Tongue (tissue), 2 donors: ENCODE data around the gene ULK1. TPM values are rescaled to one million over a fixed set of nuclear protein-coding genes. Genes with fewer than 3 reads are reported as not detected.

Experiments used
- DNase-seq: peaks from one replicate; pipeline ENCODE4 v3.0.0-alpha.2; 2015
- total RNA-seq: library from RNA; depleted of rRNA; stranded (reverse); fragments of >200 nt; gene quantifications from one replicate; pipeline ENCODE4 v1.2.3, GENCODE V29; 2014

Gene ULK1
- total RNA-seq, 1 donor from 2014 or later, result 15.6 TPM

DNA sequence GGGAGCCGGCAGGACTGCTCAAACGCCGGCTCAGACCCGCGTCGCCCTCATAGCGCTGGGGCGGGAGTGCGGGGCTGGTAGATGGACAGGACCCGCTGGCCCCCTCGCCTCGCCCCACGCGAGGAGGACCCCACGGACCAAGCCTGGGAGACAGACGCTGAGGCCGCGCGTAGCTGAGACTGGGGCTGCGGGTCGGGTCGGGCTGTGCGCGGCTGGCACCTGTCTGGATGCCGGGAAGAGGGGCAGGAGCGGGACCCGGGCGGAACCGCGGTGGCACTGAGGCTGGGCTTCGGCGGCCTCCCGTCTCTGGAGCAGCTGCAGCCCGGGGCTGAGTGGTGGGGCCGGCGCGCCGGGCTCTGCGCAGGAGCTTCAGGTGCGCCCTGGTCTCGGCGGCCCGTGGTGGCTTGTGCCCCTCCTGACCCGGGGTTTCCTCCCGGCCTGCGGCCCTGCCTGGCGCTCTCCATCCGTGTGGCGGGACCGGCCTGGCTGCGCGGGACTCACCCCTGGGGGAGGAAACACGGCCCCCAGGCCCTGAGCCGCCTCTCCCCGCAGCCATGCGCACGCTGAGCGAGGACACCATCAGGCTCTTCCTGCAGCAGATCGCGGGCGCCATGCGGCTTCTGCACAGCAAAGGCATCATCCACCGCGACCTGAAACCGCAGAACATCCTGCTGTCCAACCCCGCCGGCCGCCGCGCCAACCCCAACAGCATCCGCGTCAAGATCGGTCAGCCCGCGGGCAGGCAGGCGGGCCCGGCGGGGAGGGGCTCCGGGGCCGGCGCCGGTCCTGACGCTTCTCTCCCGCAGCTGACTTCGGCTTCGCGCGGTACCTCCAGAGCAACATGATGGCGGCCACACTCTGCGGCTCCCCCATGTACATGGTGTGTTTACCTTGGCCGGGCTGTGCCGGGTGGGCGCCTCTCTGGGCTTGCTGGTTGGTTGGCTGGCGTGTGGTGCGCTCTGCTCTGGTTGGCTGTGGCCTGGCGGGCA lies 14.0 kb downstream of the ULK1 start:
- DNase-seq, result no peak

DNA sequence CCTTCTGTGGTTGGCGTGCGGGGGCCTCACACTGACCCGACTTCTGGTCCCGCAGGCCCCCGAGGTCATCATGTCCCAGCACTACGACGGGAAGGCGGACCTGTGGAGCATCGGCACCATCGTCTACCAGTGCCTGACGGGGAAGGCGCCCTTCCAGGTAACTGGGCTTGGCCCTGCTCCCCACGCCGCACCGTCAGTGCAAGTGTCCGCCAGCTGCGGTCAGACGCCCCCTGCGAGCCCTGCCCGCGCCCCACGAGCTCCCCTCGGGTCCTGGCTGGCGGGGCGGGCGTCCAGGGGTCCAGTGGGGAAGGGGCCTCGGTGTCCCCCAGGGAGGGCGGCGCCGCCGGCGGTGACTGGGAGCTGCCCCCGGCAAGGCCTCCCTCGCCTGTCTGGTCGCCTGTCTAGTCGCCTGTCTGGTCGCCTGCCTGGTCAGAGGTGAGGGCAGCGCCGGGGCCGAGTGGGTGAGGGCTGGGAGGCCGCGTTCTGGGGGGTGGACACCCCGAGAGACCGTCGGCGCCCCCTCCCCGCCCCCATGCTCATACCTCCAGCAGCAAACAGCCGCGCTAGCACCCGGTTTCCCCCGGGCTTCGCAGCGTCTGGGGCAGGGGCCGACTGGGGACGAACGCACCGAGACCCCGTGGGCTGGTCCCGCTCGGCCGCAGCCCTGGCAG lies 14.8 kb downstream of the ULK1 start:
- DNase-seq, result no peak

DNA sequence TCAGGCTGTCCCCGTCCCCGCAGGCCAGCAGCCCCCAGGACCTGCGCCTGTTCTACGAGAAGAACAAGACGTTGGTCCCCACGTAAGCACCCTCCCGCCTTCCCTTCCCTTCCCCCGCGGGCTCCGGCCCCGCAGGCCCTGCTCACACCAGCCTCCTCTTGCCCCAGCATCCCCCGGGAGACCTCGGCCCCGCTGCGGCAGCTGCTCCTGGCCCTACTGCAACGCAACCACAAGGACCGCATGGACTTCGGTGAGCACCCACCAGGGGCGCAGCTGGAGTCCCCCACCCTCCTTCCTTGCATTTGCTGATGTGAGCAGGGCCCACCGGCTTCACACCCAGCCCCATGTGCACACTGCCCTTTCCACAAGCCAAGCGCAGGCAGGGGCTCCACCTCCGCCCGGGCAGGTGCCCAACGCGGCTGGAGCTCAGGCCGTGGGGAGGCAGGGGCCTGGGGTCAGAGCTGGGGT lies 15.4 kb downstream of the ULK1 start:
- DNase-seq, result no peak

DNA sequence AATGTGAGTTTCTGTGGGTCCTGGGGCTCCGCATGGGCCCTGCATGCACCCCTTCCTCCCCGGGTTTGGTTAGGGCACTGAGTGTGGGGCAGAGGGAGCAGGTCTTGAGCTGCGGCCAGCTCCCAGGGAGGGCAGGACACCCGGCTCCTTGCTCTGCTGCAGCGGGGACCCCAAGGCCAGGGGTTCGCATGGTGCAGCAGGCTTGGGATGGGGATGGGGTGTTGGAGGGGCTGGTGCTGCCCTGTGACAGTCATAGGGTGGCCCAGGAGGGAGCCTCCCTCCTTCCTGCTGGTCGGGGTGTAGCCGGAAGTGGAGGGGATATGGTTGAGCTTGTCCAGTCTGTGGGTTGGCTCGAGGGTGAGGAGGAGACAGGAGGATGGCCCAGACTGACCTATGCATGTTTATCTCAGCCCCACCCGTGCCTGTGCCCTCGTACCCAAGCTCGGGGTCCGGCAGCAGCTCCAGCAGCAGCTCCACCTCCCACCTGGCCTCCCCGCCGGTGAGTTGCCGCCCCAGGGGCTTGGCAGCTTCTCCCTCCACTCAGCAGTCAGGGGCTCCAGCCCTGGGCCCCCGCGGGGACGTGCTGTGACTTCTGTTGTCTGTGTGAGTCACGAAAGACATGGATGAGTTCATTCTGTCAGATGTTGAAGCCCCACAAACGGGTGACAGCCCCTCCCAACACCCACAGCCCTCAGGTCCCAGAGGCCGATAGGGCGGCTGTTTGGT lies 16.0 kb downstream of the ULK1 start:
- DNase-seq, result no peak

DNA sequence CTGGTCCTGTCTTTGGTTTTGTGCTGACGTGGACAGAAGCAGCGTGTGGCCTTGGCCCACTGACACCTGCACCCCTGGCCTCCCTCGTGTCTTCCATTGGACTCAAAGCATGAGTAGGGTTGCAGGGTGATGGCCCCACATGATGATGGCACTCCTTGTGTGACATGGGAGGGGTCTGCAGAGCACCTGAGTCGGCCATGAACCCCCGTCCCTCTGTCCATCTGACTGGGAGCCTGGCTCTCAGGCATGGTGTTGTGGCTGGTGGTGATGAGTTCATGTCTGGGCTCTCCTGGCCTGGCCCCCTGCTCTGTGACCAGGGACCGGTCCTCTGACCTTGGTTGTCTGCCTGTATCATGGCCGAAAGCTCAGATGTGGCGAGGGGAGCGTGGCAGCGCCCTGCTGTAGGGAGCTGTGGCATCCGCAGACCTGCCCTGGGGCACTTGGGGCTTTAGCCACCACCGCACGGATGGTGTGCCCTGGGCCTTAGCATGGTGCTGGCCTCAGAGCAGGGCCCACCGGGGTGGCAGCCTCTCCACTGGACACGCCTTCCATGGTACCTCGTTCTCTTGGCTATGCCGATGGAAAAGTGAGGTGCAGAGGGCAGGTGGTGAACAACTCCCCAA lies 16.7 kb downstream of the ULK1 start:
- no peak for DNase-seq

DNA sequence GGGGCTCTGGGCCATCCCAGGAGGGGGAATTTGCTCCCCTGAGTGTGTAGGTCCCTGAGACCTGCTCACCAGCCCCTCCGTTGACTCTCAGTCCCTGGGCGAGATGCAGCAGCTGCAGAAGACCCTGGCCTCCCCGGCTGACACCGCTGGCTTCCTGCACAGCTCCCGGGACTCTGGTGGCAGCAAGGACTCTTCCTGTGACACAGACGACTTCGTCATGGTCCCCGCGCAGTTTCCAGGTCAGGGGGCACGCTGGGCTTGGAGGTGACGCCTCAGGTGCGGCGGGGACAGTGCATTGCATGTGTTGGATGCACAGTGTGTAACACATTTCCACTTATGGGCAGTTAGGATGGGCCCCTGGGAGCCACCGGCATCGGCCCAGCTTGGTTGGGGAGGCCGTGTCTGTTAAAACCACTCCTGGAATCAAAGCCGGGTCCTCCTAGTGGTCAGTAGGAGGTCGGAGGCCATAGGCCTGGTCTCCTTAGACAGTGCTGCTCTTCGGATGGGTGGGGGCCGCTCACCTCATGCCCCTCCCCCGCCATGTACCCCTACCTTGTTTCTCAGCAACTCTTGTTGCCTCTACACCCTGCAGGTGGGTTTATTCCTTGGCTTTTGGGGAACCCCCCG lies 17.5 kb downstream of the ULK1 start:
- no peak for DNase-seq

DNA sequence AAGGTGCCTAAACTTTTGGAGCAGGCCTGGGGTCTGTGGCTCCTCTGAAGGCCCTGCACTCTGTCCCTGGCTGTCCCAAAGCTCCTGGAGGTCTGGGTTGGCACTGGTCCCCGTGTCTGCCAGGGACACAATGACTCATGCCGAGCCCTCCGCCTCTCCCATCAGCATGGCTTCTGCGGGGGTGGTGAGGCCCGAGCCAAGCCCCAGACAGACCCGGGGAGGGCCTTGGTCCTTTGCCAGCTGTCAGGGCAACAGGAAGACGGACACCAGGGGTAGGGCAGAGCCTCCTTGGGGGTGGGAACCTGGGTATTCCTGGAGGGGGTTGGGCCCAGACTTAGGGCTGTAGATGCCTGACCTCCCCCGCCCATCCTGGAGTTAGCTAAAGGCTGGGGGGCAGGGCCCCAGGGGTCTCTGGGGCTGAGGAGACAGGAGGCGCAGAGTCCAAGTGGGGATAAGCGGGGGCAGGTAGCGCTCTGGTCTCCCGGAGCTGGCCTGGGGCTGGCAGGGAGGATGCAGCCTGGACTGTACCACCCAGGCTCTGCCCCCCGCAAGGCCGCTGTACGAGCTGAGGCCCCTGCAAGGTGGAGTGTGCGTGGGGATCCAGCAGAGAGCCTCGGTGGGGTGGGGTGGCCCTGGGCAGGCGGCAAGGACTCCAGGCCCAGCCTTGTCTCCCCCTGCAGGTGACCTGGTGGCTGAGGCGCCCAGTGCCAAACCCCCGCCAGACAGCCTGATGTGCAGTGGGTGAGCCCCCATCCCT lies 18.3 kb downstream of the ULK1 start:
- no peak for DNase-seq

DNA sequence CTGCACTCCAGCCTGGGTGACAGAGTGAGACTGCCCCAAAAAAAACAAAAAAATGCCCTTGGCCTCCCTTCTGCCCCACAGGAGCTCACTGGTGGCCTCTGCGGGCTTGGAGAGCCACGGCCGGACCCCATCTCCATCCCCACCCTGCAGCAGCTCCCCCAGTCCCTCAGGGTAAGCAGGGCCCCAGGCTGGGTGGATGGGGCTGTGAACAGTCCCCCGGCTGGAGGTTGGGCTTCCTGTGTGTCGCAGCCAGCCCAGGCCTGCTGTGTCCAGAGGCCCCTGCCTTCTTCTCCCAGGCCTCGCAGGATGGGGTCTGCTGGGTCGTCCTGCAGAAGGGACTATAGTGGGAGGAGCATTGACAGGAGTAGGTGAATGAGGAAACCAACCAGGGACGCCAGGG lies 19.2 kb downstream of the ULK1 start:
- DNase-seq, result no peak

DNA sequence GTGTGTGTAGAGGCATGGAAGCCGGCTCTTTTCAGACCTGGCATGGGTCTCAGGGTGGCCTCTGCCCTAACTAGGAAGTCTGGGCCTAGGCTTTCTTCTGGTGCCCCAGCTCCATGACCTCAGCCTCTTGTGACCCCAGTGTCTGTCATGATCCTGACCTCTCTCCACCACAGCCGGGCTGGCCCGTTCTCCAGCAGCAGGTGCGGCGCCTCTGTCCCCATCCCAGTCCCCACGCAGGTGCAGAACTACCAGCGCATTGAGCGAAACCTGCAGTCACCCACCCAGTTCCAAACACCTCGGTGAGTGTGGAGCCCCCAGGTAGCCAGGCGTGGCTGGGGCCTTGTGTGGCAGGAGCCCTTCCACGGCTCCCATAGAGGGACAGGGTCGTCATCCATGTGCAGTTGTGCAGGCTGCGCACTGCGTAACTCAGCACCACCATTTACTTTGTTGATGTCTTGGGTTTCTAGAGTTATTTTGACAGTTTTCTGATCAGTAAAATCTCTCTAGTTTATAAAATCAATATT lies 19.8 kb downstream of the ULK1 start:
- no peak for DNase-seq

DNA sequence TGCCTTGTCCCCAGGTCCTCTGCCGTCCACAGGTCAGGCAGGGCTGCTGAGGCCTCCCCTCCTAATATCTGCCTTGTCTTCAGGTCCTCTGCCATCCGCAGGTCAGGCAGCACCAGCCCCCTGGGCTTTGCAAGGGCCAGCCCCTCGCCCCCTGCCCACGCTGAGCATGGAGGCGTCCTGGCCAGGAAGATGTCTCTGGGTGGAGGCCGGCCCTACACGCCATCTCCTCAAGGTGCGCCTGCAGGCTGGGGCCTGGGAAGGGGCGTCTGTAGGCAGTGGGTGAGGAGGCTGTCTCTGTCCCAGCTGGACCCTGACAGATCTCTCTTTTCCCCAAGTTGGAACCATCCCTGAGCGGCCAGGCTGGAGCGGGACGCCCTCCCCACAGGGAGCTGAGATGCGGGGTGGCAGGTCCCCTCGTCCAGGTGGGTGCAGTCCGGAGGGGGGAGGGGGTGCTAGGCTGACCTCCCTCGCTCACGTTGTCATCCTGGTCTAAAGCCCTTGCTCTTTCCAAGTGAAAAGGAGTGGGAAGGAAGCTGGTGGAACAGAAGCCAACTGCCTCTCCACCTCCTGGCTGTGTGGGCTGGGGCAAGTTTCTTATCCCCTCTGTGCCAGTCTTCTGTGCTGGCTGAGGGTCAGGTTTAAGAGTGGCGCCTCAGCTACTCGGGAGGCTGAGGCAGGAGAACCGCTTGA lies 20.7 kb downstream of the ULK1 start:
- DNase-seq, result no peak

DNA sequence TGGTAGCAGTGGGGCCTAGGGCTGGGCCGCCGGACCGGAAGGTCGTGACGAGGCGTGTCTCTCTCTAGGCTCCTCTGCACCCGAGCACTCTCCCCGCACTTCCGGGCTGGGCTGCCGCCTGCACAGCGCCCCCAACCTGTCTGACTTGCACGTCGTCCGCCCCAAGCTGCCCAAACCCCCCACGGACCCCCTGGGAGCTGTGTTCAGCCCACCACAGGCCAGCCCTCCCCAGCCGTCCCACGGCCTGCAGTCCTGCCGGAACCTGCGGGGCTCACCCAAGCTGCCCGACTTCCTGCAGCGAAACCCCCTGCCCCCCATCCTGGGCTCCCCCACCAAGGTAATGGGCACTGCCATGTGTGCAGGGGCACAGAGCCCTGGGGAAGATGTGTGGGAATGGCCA lies 21.4 kb downstream of the ULK1 start:
- no peak for DNase-seq

DNA sequence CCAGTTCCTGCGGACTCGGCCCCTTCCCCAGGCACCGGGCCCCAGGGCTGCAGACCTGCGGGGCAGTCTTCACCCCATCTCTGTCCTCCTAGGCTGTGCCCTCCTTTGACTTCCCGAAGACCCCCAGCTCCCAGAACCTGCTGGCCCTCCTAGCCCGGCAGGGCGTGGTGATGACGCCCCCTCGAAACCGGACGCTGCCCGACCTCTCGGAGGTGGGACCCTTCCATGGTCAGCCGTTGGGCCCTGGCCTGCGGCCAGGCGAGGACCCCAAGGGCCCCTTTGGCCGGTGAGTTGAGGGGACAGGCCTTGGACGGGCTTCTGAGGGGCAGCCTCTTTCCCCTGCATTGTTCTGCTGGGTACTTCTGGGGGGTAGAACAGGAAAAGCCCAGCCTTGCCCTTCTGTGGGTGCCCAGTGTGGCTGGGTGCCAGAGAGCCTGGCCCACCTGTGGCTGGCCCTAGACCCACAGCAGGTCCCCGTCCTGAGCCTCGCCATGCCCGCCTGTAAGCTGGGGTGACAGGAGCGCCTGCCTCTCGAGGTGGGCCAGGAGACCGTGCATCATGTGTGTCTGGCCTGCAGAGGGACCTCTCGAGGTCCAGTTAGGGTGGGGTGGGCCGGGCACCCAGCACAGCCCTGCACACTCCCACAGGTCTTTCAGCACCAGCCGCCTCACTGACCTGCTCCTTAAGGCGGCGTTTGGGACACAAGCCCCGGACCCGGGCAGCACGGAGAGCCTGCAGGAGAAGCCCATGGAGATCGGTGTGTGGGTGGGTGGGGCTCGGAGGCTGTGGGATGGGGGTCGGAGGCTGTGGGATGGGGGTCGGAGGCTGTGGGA lies 22.1 kb downstream of the ULK1 start:
- DNase-seq, result no peak

DNA sequence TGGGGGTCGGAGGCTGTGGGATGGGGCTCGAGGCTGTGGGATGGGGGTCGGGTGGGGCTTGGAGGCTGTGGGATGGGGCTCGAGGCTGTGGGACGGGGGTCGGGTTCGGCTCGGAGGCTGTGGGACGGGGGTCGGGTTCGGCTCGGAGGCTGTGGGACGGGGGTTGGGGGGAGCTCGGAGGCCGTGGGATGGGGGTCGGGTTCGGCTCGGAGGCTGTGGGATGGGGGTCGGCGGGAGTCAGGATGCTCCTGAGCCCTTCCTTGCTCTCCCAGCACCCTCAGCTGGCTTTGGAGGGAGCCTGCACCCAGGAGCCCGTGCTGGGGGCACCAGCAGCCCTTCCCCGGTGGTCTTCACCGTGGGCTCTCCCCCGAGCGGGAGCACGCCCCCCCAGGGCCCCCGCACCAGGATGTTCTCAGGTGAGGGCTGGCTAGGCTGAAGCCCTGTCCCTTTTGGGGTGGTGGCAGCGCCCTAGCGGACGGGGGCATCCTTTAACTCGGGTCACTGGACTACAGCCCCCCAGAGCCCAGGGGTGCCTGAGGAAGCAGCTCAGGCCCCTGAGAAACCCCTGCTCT lies 22.8 kb downstream of the ULK1 start:
- DNase-seq, result no peak

DNA sequence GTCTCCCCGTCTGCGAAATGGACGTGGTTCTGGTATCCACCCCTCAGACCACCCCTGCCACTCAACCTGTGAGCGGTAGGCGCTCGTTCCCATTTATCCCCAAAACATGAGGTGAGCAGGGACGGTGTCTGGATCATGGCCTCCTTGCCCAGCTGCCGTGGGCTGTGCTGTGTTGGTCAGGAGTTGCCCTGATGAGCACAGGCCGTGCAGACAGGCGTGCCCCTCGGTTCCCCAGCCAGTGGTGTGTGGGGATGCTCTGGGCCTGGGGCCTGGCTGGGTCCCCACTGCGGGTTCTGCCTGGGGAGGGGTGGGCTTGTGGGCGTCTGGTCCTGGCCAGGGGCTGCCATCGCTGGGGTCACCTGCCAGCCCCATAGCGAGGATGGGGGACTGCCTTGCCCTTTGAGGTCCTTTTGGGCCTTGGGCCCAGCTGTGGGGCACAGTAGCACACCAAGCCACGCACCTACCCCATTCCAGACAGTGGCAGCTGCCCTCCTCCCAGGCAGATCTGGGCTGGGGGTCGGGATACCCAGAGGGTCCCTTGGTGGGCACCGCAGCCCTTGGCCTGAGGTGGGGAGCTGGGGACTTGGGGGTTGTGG lies 23.4 kb downstream of the ULK1 start:
- no peak for DNase-seq

DNA sequence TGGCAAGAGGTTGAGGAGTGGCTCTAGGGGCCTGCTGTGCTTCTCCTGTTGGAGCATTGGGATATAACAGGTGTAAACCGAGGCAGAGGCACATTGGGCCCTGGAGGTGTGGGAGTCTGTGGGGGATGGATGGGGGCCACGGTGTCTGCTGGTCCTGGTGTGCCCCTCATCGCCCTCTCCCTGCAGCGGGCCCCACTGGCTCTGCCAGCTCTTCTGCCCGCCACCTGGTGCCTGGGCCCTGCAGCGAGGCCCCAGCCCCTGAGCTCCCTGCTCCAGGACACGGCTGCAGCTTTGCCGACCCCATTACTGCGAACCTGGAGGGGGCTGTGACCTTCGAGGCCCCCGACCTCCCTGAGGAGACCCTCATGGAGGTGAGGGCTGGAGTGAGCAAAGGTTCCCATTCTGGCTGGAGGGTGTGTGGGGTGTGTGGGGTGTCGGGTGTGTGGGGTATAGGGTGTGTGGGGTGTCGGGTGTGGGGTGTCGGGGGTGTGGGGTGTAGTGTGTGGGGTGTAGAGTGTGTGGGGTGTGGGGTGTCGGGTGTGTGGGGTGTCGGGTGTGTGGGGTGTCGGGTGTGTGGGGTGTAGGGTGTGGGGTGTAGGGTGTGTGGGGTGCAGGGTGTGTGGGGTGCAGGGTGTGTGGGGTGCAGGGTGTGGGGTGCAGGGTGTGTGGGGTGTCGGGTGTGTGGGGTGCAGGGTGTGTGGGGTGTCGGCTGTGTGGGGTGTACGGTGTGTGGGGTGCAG lies 24.1 kb downstream of the ULK1 start:
- DNase-seq, result no peak

DNA sequence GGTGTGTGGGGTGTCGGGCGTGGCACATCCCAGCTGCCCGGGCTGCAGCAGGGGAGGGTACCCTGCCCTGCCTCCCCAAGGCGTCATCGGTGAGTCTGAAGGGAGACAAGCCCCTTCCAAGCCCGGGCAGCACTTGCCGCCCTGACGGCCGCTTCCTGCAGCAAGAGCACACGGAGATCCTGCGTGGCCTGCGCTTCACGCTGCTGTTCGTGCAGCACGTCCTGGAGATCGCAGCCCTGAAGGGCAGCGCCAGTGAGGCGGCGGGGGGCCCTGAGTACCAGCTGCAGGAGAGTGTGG lies 24.6 kb downstream of the ULK1 start:
- no peak for DNase-seq

DNA sequence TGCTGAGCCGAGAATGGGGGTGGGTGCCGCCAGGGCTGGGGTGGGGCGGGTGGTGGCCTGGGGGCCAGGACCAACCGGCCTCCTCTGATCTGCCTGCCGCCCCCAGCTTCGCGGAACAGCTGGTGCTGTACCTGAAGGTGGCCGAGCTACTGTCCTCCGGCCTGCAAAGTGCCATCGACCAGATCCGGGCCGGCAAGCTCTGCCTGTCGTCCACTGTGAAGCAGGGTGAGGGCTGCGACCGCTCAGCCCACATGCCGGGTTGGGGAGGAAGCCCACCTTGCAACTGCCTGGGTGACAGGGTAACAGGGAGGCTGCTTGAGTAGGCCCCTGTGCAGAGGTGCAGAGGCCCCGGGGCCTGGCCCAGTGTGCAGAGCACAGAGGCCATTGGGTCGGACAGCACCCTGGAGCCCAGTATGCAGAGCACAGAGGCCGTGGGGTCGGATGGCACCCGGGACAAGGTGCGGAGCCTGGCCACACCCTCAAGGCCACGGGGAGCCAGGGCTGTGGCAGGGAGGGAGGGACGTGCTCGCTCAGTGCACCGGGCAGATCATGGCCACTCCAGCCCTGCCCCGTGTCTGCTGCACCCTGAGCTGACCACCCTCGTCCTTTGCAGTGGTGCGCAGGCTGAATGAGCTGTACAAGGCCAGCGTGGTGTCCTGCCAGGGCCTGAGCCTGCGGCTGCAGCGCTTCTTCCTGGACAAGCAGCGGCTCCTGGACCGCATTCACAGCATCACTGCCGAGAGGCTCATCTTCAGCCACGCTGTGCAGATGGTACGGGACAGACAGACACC lies 25.1 kb downstream of the ULK1 start:
- DNase-seq, result no peak
